GM19467 (cell line): ENCODE results near the gene CALHM3.

ENCODE experiments used
- ATAC-seq: cut with Tn5 transposase; IDR thresholded peaks from one replicate; pipeline ENCODE4 v1.9.1; 2021; ENCODE audit warnings: mild to moderate bottlenecking, moderate library complexity; ENCODE audit not compliant: unreplicated experiment

Gene CALHM3

GRCh38 chr10:103451091-103451813 lies 27.8 kb downstream of the CALHM3 start:
- ATAC-seq: no peak

- ATAC-seq: no peak
Observed at GRCh38 chr10:103450201-103450695, 28.8 kb downstream of the CALHM3 start.

GRCh38 chr10:103449208-103450144 lies 29.6 kb downstream of the CALHM3 start:
- ATAC-seq: no peak

- ATAC-seq: no peak
Observed at GRCh38 chr10:103448746-103449145, 30.3 kb downstream of the CALHM3 start.

GRCh38 chr10:103447187-103447586 lies 31.9 kb downstream of the CALHM3 start:
- ATAC-seq: no peak

- no peak for ATAC-seq
Observed at GRCh38 chr10:103445767-103446567, 33.1 kb downstream of the CALHM3 start.

GRCh38 chr10:103445366-103445765 lies 33.7 kb downstream of the CALHM3 start:
- ATAC-seq: no peak

- ATAC-seq: no peak
Observed at GRCh38 chr10:103444478-103444877, 34.6 kb downstream of the CALHM3 start.

GRCh38 chr10:103443475-103444185 lies 35.4 kb downstream of the CALHM3 start:
- no peak for ATAC-seq

GRCh38 chr10:103442031-103442461 lies 37.0 kb downstream of the CALHM3 start:
- no peak for ATAC-seq

- ATAC-seq: no peak
Observed at GRCh38 chr10:103441611-103442010, 37.4 kb downstream of the CALHM3 start.

- ATAC-seq: no peak
Observed at GRCh38 chr10:103441206-103441605, 37.8 kb downstream of the CALHM3 start.

GRCh38 chr10:103440416-103440815 lies 38.6 kb downstream of the CALHM3 start:
- no peak for ATAC-seq

GRCh38 chr10:103439776-103440175 lies 39.3 kb downstream of the CALHM3 start:
- ATAC-seq: no peak

GRCh38 chr10:103433858-103434257 lies 45.2 kb downstream of the CALHM3 start:
- ATAC-seq: no peak

- no peak for ATAC-seq
Observed at GRCh38 chr10:103431902-103432301, 47.1 kb downstream of the CALHM3 start.

GRCh38 chr10:103429647-103430046 lies 49.4 kb downstream of the CALHM3 start:
- no peak for ATAC-seq

- ATAC-seq: no peak
Observed at GRCh38 chr10:103428989-103429643, 49.9 kb downstream of the CALHM3 start.

GRCh38 chr10:103427866-103428265 lies 51.2 kb downstream of the CALHM3 start:
- ATAC-seq: no peak

GRCh38 chr10:103423748-103424147 lies 55.3 kb downstream of the CALHM3 start:
- no peak for ATAC-seq
